Activated CD4-positive, alpha-beta T cell treated with anti-CD3 and anti-CD28 coated beads, Interleukin-2, amount 50 U/mL, for 1 hour (primary cell): ENCODE measurements around the gene CYP4F3.
"Not testable (repeated sequence)": the region's sequence is repeated elsewhere in the genome, so short reads cannot be mapped to it uniquely, and the experiment has no call there.

Source experiments
- DNase-seq: peaks from one replicate; pipeline ENCODE4 v3.0.0-alpha.2; 2020

The CYP4F3 gene

DNA sequence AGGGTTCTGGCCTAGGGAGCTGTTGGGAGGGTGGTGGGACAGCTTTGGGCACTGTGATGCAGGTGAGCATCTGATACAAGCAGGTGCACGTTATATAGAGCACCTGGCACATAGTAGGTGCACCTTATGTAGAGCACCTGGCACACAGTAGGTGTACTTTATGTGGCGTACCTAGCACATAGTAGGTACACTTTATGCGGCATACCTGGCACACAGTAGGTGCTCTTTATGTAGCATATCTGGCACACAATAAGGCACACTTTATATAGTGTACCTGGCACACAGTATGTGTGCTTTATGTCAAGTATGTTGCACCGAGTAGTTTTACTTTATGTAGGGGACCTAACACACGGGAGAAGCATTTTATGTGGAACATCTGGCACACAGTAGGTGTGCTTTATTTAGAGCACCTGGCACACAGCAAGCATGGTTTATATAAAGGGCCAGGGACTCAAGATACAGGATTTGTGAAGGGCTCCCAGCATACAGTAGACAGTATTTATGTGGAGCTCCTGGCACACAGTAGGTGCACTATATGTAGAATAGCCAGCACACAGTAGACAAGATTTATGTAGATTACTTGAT is 30.6 kb downstream of the CYP4F3 start:
- no peak for DNase-seq

DNA sequence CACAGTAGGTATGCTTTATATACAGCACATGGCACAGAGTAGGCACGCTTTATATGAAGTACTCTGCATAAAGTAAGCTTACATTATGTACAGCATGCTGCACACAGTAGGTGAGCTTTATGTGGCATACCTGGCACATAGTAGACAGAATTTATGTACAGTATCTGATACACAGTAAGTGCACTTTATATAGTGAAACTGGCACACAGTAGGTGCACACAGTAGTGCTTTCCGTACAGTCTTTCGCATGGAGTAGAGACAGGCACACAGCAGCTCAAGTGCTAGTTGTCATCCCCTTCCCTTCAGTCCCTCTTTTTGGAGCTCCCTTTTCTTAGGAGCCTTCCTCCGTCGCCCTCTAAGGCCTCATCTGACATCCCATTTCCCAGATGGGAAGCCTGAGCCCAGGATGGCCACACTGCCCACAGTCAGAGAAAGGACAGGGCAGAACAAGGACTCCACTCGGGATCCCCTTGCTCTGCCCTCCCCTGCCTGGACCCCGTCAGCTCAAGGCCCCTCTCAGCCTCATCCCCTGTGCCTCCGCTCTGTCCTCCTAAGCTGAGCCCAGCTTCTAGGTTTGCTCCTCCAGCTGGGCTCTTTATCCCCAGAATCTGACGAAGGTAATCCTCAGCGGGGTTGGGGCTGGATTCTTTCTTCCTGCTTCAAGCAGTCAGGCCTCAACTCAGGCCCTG is 31.3 kb downstream of the CYP4F3 start:
- no peak for DNase-seq

DNA sequence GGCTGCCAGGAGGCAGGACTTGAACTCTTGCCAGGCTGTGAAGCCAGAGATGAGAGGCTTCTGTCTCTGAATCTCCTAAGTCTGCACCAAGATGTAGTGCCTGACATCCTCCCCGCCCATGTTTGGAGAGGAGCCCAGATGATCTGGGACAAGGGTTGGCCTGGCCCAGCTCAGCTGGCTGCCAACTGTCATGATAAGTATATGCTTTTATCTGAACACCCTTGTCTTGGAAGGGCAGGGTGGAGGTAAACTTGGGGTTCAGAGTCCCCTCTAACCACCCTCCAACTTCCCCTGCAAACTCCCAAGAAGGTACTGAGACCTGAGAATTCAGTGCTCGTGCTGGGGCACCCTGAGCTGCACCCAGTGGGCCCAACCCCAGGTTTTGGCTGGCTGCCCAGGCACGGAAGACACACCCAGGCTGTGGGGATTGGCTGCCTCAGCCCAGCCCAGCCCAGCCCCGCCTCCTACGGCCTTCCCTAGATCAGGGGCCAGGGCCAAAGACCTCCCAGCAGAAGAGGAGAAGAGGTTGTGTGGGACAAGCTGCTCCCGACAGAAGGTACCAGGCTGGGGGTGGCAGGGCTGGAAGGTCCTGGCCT is 32.0 kb downstream of the CYP4F3 start, which contains the start of gene CYP4F12:
TSS of gene CYP4F12 (plus strand) at position 508 of the 596 bp plus-strand sequence. CDS start 443 bp downstream, outside the sequence.
- DNase-seq, result peak; percentile 26

DNA sequence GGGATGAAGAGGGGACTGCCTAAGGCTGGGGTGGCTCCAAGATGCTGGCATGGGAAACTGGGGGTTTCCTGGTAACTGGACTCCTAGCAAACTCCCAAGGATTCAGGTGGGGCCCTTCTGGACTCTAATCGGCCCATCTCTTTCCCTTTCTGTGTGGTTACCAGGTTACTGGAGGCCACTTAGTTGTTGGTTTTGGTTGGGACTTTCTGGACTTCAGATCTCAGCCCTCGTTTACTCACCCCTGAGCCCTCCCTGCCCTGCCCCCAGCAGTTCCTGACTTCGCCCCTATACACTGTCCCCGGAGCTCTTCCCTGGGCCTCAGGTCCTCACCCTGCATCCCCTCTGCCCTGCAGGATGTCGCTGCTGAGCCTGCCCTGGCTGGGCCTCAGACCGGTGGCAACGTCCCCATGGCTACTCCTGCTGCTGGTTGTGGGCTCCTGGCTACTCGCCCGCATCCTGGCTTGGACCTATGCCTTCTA is 32.5 kb downstream of the CYP4F3 start:
- no peak for DNase-seq

DNA sequence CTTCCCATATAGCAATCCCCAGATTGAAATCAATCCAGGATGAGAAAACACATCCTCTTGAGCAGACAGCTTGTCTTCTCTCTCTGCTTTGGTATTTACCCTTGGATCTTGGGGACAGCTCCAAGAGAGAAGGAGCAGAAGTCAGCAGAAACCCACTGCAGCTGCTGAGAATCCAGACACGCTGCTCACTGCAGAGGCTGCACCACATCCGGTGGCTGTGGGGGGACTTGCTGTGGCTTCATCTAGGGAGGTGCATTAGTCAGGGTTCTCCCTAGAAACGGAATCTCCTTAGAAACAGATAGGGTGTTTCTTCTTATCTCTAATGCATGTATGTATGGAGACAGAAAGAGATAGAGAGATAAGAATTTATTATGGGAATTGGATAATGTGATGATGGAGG is 34.9 kb downstream of the CYP4F3 start:
- no peak for DNase-seq

DNA sequence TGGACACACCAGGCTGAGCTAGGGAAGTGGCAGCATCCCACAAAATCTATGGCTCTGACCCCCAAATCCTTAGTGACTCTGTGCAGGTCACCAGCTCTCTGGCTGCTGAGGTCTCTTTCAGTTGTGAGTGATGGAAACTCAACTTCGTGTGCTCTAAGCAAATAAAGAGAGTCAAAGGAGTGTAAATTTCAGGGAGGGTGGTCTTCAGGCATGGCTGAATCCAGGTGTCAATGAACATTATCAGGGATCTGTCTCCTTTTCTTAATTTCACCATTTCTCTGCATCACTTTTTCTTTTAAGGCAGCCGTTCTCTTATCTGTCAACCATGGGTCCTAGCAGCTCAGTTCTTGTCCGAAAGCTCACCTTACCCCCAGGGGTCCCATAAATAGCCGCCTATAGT is 38.4 kb downstream of the CYP4F3 start:
- DNase-seq, result no peak

DNA sequence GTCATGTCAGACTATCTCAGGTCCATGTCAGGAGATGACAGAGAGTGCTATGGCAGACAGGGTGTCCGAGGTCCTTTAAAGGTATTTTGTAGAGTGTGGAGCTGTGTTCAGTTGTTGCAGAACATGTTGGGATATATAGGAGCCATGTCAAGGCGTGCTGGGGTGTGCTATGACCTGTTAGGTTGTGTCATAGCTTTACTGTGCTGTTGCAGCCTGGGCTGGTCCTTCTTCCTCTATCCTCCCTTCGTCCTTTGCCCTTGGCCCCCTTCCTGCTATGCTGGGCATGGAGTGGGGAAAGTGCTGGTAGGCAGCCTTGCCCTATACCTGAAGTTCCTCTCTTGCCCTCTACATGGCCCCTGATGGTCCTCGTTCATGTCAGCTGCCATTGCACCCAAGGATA is 39.2 kb downstream of the CYP4F3 start:
- not testable (repeated sequence) for DNase-seq

DNA sequence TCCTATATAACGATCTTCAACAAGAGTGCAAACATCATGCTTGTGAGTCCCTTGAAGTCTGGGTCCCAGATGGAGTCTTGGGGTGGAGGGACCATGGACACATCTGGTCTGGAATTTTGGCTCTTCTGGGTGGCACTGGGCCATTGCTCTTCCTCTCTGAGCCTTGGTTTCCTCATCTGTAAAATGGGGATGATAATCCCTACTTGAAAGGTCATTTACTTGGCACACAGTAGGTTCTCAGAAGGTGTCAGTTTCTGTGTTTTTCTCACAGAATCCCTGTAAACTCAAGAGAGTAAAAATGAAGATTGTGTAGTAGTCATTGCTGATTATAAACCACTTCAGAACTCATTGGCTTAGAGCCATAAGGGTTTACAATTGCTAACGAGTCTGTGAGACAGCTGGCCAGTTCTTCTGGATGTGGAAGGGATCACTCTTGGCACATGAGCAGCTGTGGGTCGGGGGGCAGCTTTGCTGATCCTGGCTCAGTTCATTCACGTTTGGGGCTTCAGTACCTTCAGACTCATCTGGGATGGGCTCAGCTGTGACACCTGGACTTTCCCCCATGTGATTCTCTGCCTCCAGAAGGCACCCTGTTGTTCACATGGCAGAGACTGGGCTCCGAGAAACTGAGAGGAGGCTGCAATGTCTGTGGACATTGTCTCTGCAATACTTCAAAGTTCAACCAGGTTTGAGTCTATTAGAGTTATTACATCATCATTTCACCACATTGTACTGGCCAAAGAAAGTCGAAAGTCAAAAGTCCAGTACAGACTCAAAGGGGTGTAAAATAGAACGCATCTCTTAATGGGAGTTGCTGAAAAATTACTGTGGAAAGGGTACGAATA is 40.0 kb downstream of the CYP4F3 start:
- DNase-seq, result no peak

DNA sequence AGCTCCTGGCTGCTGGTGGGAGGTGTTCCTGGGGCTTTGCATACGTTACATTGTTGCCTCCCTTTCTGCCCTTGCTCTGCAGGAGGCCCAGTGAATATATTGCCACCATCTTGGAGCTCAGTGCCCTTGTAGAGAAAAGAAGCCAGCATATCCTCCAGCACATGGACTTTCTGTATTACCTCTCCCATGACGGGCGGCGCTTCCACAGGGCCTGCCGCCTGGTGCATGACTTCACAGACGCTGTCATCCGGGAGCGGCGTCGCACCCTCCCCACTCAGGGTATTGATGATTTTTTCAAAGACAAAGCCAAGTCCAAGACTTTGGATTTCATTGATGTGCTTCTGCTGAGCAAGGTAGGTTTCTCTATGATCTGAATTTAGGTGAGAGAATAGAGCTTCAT is 42.7 kb downstream of the CYP4F3 start:
- no peak for DNase-seq

DNA sequence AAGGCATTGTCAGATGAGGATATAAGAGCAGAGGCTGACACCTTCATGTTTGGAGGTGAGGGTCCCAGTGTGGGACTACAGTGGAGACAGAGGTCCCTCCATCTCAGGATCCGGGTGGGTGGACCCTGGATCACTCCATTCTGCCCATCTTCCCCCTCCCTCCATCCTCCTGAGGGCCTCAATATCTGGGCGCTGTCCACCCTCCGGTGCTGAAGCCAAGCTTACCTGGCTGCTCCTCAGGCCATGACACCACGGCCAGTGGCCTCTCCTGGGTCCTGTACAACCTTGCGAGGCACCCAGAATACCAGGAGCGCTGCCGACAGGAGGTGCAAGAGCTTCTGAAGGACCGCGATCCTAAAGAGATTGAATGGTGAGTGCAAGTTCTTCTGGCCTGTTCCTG is 44.1 kb downstream of the CYP4F3 start:
- DNase-seq, result no peak

DNA sequence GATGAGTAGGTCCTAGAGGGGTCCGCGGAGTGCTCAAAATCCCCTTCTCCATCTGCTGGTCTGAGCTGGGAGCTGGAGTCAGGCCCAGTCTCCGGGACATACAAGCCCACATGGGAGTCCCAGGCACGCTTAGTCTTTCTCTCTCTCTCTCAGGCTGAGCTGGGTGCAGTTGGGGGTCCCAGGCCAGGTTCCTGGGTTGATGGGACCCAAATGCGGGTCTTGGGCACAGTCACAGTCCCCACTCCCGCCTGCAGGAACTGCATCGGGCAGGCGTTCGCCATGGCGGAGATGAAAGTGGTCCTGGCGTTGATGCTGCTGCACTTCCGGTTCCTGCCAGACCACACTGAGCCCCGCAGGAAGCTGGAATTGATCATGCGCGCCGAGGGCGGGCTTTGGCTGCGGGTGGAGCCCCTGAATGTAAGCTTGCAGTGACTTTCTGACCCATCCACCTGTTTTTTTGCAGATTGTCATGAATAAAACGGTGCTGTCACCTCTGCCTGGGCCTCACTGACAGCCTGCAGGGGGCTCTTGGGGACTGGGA is 56.0 kb downstream of the CYP4F3 start:
- DNase-seq, result no peak

DNA sequence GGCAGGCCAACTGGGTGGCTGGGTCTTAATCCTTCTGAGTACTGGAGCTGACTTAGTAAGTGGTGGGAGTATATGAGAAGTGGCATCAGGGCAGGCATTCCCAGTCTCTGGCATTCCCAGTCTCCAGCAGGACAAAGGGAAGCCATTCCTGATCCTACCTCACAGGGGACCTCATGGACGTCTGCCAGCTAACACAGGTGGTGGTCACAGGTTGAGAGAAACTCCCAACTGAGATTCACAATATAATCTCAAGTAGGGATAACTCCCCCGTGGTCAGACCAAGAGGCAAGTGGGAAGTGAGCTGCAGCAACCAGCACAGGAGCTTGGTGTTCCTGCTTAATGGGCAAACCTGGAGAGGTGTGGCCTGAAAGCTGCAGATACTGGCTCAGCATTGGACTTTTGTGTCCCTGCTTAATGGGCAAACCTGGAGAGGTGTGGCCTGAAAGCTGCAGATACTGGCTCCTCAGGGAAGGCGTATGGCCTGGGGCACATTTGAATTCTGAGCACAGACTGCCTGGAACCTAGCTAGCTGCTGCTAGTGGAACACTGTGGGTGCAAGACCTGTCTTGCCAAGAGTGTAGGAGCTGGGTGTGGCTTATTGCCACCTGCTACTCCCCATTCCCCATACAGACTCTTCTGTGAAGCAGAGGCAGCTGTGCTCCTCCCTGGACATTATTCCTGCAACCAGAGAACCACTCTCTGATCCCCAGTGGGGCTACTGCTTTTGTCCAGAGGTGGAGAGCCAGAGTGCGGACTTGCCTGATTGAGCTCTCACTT is 61.2 kb downstream of the CYP4F3 start:
- DNase-seq, result no peak

DNA sequence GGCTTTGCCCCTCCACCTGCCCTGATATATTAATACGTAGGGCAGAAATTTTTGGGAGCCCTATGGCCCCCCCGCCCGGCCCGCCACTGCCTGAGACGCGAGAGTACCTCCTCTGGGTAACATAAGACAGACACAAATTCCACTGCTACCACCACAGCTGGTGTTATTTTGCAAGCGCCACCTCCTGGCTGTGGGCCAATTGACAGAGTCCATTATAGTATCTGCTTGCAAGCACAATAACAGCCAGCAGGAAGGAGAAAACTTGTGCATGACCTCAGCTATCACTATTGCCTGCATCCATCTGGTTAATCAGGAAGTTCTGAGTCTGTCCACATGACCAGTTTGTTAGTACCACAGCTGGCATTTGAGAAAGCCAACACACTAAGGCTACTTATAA is 61.8 kb downstream of the CYP4F3 start:
- DNase-seq, result peak; percentile 18
